A549 (cell line): ENCODE results near the gene NCOA6.
A peak's percentile ranks its signal among the peaks of the same experiment; 100 is the strongest.

Experiments used
- CHD4 ChIP-seq: fragments of 200-600 bp; sonication (generic); IDR thresholded peaks from 2 replicates; pipeline ENCODE4 v1.6.1; 2016; ENCODE audit warnings: antibody characterized with exemption, mild to moderate bottlenecking, borderline replicate concordance
- CTCF ChIP-seq: fragments of >200 bp; sonication (Bioruptor Twin); formaldehyde crosslinking; IDR thresholded peaks from 3 replicates; pipeline ENCODE4 v1.5.1; 2016
- FOSL2 ChIP-seq, 2 experiments: fragments of 450-650 bp in 1 of 2; fragments of >200 bp in 1 of 2; sonication (Bioruptor Twin) in 1 of 2; formaldehyde crosslinking; IDR thresholded peaks; 2 replicates each; pipeline versions ENCODE4 v1.5.0 to v1.6.1; 2016 to 2020; ENCODE audit warnings: mild to moderate bottlenecking in 1 of 2, moderate library complexity in 1 of 2
- HEYL ChIP-seq: fragments of 250-450 bp; sonication (Bioruptor Pico); IDR thresholded peaks from 2 replicates; pipeline ENCODE4 v1.8.0; 2021; ENCODE audit warnings: mild to moderate bottlenecking, moderate library complexity
- JUNB ChIP-seq: fragments of >200 bp; sonication (Bioruptor Twin); formaldehyde crosslinking; IDR thresholded peaks from 2 replicates; pipeline ENCODE4 v1.6.1; 2016
- KDM1A ChIP-seq: fragments of 200-600 bp; sonication (generic); IDR thresholded peaks from 2 replicates; pipeline ENCODE4 v1.6.1; 2016; ENCODE audit warnings: low read depth, mild to moderate bottlenecking
- NR3C1 ChIP-seq: fragments of >200 bp; sonication (Bioruptor Twin); formaldehyde crosslinking; IDR thresholded peaks from 3 replicates; pipeline ENCODE4 v1.6.1; 2017
- POLR2A ChIP-seq: IDR thresholded peaks from 2 replicates; pipeline ENCODE4 v1.6.1; 2012; ENCODE audit warnings: mild to moderate bottlenecking, low read length
- POLR2AphosphoS2 ChIP-seq: conservative IDR thresholded peaks from 2 replicates; pipeline ENCODE4 v1.6.1; 2012; ENCODE audit warnings: low read length, improper control_type of control experiment, inconsistent platforms
- RAD21 ChIP-seq, 2 experiments: fragments of >200 bp in 1 of 2; sonication (Bioruptor Twin) in 1 of 2; formaldehyde crosslinking in 1 of 2; IDR thresholded peaks in 1 of 2; conservative IDR thresholded peaks in 1 of 2; 2 replicates in 1 of 2; 3 replicates in 1 of 2; pipeline ENCODE4 v1.6.1; 2012 to 2018; ENCODE audit warnings: inconsistent platforms in 1 of 2
- REST ChIP-seq: fragments of 200-600 bp; sonication (generic); IDR thresholded peaks from 2 replicates; pipeline ENCODE4 v1.6.1; 2016; ENCODE audit warnings: antibody characterized with exemption, mild to moderate bottlenecking, moderate library complexity
- RFX5 ChIP-seq: fragments of 450-650 bp; IDR thresholded peaks from 2 replicates; pipeline ENCODE4 v1.7.1; 2014; ENCODE audit warnings: antibody characterized with exemption, mild to moderate bottlenecking, moderate library complexity
- ZNF302 ChIP-seq: fragments of 250-450 bp; sonication (Bioruptor Pico); IDR thresholded peaks from 2 replicates; pipeline ENCODE4 v1.9.0; 2021; ENCODE audit warnings: inconsistent platforms, mild to moderate bottlenecking, moderate library complexity
- TF ChIP-seq, protein P1 (sequence below): IDR thresholded peaks from 2 replicates; pipeline ENCODE4 v1.6.1; 2012

DNA sequence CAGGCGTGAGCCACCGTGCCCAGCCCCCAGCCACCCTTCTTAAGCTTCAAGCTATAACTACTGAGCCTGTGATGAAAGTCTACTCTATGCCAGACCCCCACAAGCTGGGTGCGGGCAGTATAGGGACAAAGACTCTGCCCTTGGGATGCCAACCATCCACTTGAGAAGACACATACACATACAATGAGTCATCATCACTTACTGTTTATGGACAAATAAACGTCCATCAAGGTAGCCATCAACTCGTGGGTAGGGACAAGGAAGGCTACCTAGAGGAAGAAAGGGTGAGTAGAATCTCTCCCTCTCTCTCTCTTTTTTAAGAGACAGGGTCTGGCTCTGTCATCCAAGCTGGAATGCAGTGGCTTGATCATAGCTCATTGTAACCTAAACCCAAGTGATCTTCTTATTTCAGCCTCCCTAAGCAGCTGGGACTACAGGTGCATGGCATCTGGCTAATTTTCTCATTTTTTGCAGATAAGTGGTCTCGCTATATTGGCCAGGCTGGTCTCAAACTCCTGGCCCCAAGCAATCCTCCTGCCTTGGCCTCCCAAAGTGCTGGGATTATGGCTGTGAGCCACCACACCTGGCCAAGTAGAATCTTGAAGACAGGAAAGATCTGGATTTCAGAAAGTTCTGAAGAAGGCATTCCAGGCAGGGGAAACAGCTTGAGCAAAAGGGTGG lies 123.9 kb downstream of the NCOA6 start:
- no peak for TF ChIP-seq CTCF
- no peak for TF ChIP-seq HEYL (CRISPR knock-in tag)
- no peak for TF ChIP-seq RFX5
- TF ChIP-seq FOSL2 (IDR thresholded peaks at IDR 0.05) = no peak
- TF ChIP-seq FOSL2 (CRISPR knock-in tag; IDR thresholded peaks at IDR 0.05) = peak; percentile 85
- TF ChIP-seq REST = no peak
- TF ChIP-seq KDM1A = no peak
- no peak for TF ChIP-seq ZNF302 (CRISPR knock-in tag)
- TF ChIP-seq, protein P1, sequence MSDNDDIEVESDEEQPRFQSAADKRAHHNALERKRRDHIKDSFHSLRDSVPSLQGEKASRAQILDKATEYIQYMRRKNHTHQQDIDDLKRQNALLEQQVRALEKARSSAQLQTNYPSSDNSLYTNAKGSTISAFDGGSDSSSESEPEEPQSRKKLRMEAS = no peak
- no peak for TF ChIP-seq NR3C1
- no peak for TF ChIP-seq POLR2AphosphoS2
- TF ChIP-seq JUNB = no peak
- TF ChIP-seq POLR2A = no peak
- TF ChIP-seq CHD4 = no peak
- no peak for TF ChIP-seq RAD21 (conservative IDR thresholded peaks at IDR 0.05 in 1 of 2, IDR thresholded peaks at IDR 0.05 in 1 of 2)
